Natural killer cell (primary cell): ENCODE data around the gene NUP214. TPM values are rescaled to one million over a fixed set of nuclear protein-coding genes. Genes with fewer than 3 reads are reported as not detected.
A peak's percentile ranks its signal among the peaks of the same experiment; 100 is the strongest.

ENCODE experiments used
- ATAC-seq, 3 donors: fragments of 150-1000 bp in 2 of 3; fragments of 200-7000 bp in 1 of 3; cut with Tn5 transposase; 1 replicate in 1 of 3; 2 replicates in 2 of 3; pipeline ENCODE4 v1.10.0; 2021; ENCODE audit warnings: mild to moderate bottlenecking in 2 of 3, moderate library complexity in 2 of 3
- DNase-seq, 2 donors: peaks; one replicate each; pipeline versions ENCODE4 v3.0.0 to v3.0.0-alpha.2; 2013 to 2021; ENCODE audit warnings: mixed read lengths in 1 of 2
- H3K27ac ChIP-seq: one replicate; pipeline ENCODE4 v1.5.1; 2013; ENCODE audit warnings: mild to moderate bottlenecking, low read length
- H3K27me3 ChIP-seq: one replicate; pipeline ENCODE4 v1.6.1; 2013; ENCODE audit warnings: low read length; ENCODE audit not compliant: control insufficient read depth, insufficient read depth
- H3K36me3 ChIP-seq: one replicate; pipeline ENCODE4 v1.6.1; 2013; ENCODE audit warnings: low read length; ENCODE audit not compliant: control insufficient read depth, insufficient read depth
- H3K4me1 ChIP-seq: one replicate; pipeline ENCODE4 v1.6.1; 2013; ENCODE audit warnings: low read length; ENCODE audit not compliant: control insufficient read depth, insufficient read depth
- H3K4me3 ChIP-seq: one replicate; pipeline ENCODE4 v1.5.1; 2013; ENCODE audit warnings: low read length
- H3K9me3 ChIP-seq: one replicate; pipeline ENCODE4 v1.6.1; 2013; ENCODE audit warnings: low read length; ENCODE audit not compliant: control insufficient read depth, insufficient read depth
- H3K27ac Mint-ChIP-seq, 2 donors: one replicate each; pipeline ENCODE4 v1.8.0; 2022; ENCODE audit warnings: mild to moderate bottlenecking in 2 of 2, mixed read lengths in 2 of 2, moderate library complexity in 1 of 2
- H3K27me3 Mint-ChIP-seq, 2 donors: one replicate each; pipeline ENCODE4 v1.8.0; 2022; ENCODE audit warnings: low read depth in 2 of 2, mixed read lengths in 2 of 2
- H3K36me3 Mint-ChIP-seq: one replicate; pipeline ENCODE4 v1.8.0; 2022; ENCODE audit warnings: mixed read lengths
- H3K4me1 Mint-ChIP-seq, 2 donors: one replicate each; pipeline ENCODE4 v1.8.0; 2022; ENCODE audit warnings: mixed read lengths in 2 of 2
- H3K4me3 Mint-ChIP-seq: one replicate; pipeline ENCODE4 v1.8.0; 2022; ENCODE audit warnings: mild to moderate bottlenecking, moderate library complexity, mixed read lengths
- H3K9me3 Mint-ChIP-seq, 2 donors: one replicate each; pipeline ENCODE4 v1.8.0; 2022; ENCODE audit warnings: mixed read lengths in 2 of 2
- CTCF ChIP-seq: fragments of 200-600 bp; IDR thresholded peaks from one replicate; pipeline ENCODE4 v1.8.0; 2022; ENCODE audit warnings: antibody characterized with exemption
- WGBS: methylation state at CpG from one replicate; pipeline ENCODE4 v1.1.7; 2013; ENCODE audit warnings: missing lambda C conversion rate; ENCODE audit not compliant: insufficient coverage; 5-methylcytosine and 5-hydroxymethylcytosine counted together
- intact Hi-C: fragments of 100-400 bp; cut with micrococcal nuclease; formaldehyde crosslinking; loops from one replicate; pipeline ENCODE4 v1.14.2; 2022
- total RNA-seq, 4 donors: library from RNA; stranded (reverse); fragments of 120-200 nt in 1 of 4; gene quantifications; one replicate each; pipeline versions ENCODE4 v1.2.3 to v1.2.4, GENCODE V29; 2013 to 2022

The NUP214 gene
- total RNA-seq, 3 donors from 2014 or later (not counting 1 experiment from before 2014, with no cell fraction given): 125 to 133 (median 132) TPM

GRCh38 chr9:131095666-131096268 is 29.6 kb upstream of the NUP214 start:
- Histone ChIP-seq H3K9me3 (no peaks in the 10 kb centered on the region), H3K27ac (no peak overlapping the region), H3K4me3 (no peak overlapping the region), H3K4me1 (peaks cover 3% of the 10 kb centered on the region), H3K27me3 (peaks cover 9% of the 10 kb centered on the region), H3K36me3 (no peaks in the 10 kb centered on the region)
- Mint-ChIP-seq H3K27me3 (peaks cover 15 to 34% of the 10 kb centered on the region in 2 donors), H3K27ac (no peak overlapping the region), H3K4me1 (no peaks in the 10 kb centered on the region), H3K9me3 (no peaks in the 10 kb centered on the region), H3K4me3 (peak overlapping the region; percentile 56), H3K36me3 (no peaks in the 10 kb centered on the region)
- no peak for DNase-seq
- TF ChIP-seq CTCF: no peak
- ATAC-seq: no peak
- intact Hi-C loops: no loop called here
- 36% methylated on average over 15 of the region's 16 CpGs for WGBS

GRCh38 chr9:131096269-131097125 is 28.9 kb upstream of the NUP214 start, which contains the start of gene AIF1L:
AIF1L (plus strand) TSS chr9:131096531; CDS start chr9:131096630, 99 bp downstream.
- Mint-ChIP-seq H3K27me3 (peaks cover 15 to 34% of the 10 kb centered on the region in 2 donors), H3K36me3 (no peaks in the 10 kb centered on the region), H3K9me3 (no peaks in the 10 kb centered on the region), H3K4me1 (no peaks in the 10 kb centered on the region), H3K4me3 (peak within 1 kb of the TSS; percentile 62), H3K27ac (no peak within 1 kb of the TSS)
- peaks cover 3% of the 10 kb centered on the region for H3K4me1 ChIP-seq
- no peak within 1 kb of the TSS for H3K4me3 ChIP-seq
- peaks cover 9% of the 10 kb centered on the region for H3K27me3 ChIP-seq
- intact Hi-C loops: no loop called here
- no peaks in the 10 kb centered on the region for H3K9me3 ChIP-seq
- no peaks in the 10 kb centered on the region for H3K36me3 ChIP-seq
- ATAC-seq: peak in 1 of 3 donors; percentile 54
- WGBS: under 1% methylated on average over 85 of the region's 99 CpGs
- H3K27ac ChIP-seq: no peak within 1 kb of the TSS
- DNase-seq: peak in 1 of 2 donors; percentile 32
- no peak for TF ChIP-seq CTCF

- Histone ChIP-seq H3K27ac (no peak overlapping the region), H3K27me3 (peaks cover 9% of the 10 kb centered on the region), H3K4me3 (no peak overlapping the region), H3K4me1 (peaks cover 3% of the 10 kb centered on the region), H3K9me3 (no peaks in the 10 kb centered on the region), H3K36me3 (no peaks in the 10 kb centered on the region)
- peak overlapping the region; percentile 62 for H3K4me3 Mint-ChIP-seq
- ATAC-seq (no peak), DNase-seq (no peak)
- TF ChIP-seq CTCF: no peak
- H3K36me3 Mint-ChIP-seq: no peaks in the 10 kb centered on the region
- H3K4me1 Mint-ChIP-seq: no peaks in the 10 kb centered on the region
- peaks cover 15 to 34% of the 10 kb centered on the region in 2 donors for H3K27me3 Mint-ChIP-seq
- H3K9me3 Mint-ChIP-seq: no peaks in the 10 kb centered on the region
- 51% methylated on average over 17 of the region's 19 CpGs for WGBS
- no peak overlapping the region for H3K27ac Mint-ChIP-seq
- intact Hi-C loops: no loop called here
These were observed 28.0 kb upstream of the NUP214 start for GRCh38 chr9:131097126-131097947.
